ENCODE measurements around the gene COL5A1. TPM values are rescaled to one million over a fixed set of nuclear protein-coding genes. Genes with fewer than 3 reads are reported as not detected.

COL5A1 gene
- total RNA-seq, 1 donor, result 0.21 TPM

GRCh38 chr9:134808447-134808792, 166.8 kb downstream of the COL5A1 start:
- no peaks in the 10 kb centered on the region for H3K4me1 ChIP-seq (ENCODE audit: insufficient read depth, low read length)

GRCh38 chr9:134809292-134809691, 167.7 kb downstream of the COL5A1 start:
- H3K9me3 ChIP-seq (ENCODE audit: low read depth, low read length), result no peaks in the 10 kb centered on the region
- no peaks in the 10 kb centered on the region for H3K27me3 ChIP-seq (ENCODE audit: insufficient read depth, low read length)
- H3K4me1 ChIP-seq (ENCODE audit: insufficient read depth, low read length), result no peaks in the 10 kb centered on the region
- H3K4me3 ChIP-seq (ENCODE audit: low read length), result no peak overlapping the region

More at GRCh38 chr9:134808447-134808792, 166.8 kb downstream of the COL5A1 start:
- H3K9me3 ChIP-seq (ENCODE audit: low read depth, low read length), result no peaks in the 10 kb centered on the region
- no peaks in the 10 kb centered on the region for H3K27me3 ChIP-seq (ENCODE audit: insufficient read depth, low read length)
- no peak overlapping the region for H3K4me3 ChIP-seq (ENCODE audit: low read length)

- no peaks in the 10 kb centered on the region for H3K9me3 ChIP-seq (ENCODE audit: low read depth, low read length)
- H3K27me3 ChIP-seq (ENCODE audit: insufficient read depth, low read length), result no peaks in the 10 kb centered on the region
- H3K4me3 ChIP-seq (ENCODE audit: low read length), result no peak overlapping the region
- no peaks in the 10 kb centered on the region for H3K4me1 ChIP-seq (ENCODE audit: insufficient read depth, low read length)
Observed at GRCh38 chr9:134809826-134810225, 168.2 kb downstream of the COL5A1 start.

DNA sequence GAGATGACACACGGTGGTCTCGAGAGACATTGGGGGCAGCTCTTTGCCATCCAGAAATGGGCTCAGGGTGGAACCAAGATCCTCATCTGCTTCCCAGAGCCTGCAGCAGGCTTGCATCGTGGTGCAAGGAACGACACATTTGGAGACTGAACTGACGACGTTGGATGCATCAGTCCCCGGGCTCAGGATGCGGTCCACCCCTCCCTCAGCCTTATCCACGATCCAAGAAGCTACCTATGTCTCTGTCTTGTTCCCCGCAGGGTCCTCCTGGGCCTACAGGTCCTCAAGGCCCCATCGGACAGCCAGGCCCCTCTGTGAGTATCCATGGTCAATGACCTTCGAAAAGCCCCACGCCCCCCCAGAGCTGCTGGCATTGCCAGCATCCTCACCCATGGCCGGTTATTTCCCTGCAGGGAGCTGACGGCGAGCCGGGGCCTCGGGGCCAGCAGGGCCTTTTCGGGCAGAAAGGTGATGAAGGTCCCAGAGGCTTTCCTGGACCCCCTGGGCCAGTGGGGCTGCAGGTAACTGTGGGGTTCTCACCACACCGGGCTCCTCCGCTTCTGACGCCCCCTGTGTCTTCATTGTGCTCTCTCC, 169.6 kb downstream of the COL5A1 start:
- Histone ChIP-seq H3K4me1 (ENCODE audit: insufficient read depth, low read length) (no peaks in the 10 kb centered on the region), H3K27me3 (ENCODE audit: insufficient read depth, low read length) (no peaks in the 10 kb centered on the region), H3K9me3 (ENCODE audit: low read depth, low read length) (no peaks in the 10 kb centered on the region), H3K4me3 (ENCODE audit: low read length) (no peak overlapping the region)

DNA sequence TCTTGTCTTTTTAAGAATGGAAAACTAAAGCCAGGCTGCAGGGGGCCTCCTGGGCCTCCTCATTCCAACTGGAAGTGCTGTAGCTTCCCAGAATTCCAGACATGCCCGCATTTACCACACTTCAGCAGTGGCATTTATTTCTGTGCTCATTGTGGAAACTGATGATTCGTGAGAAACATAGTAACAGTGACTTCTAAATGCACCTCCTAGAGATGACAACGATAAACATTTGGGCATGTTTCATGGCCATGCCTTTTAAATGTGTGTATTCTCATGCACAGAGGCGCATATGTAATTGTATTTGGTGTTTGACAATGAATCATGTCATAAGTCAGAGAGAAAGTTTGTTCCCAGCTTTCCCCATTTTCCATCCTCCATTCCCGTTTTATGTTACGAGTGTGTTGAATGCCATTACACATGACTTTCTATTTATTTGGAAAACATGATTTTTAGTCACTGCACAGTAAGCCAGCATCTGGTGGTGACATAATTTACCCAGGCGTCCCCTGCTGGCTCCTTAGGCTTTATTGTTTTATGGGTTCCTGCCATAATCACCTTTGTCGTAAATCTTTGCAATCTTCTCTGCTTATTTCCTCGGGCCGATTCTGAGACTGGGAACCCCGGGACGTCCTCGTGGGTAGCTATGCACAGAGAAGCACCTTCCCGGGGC, 170.2 kb downstream of the COL5A1 start:
- Histone ChIP-seq H3K4me3 (ENCODE audit: low read length) (no peak overlapping the region), H3K27me3 (ENCODE audit: insufficient read depth, low read length) (no peaks in the 10 kb centered on the region), H3K9me3 (ENCODE audit: low read depth, low read length) (no peaks in the 10 kb centered on the region), H3K4me1 (ENCODE audit: insufficient read depth, low read length) (no peaks in the 10 kb centered on the region)

GRCh38 chr9:134812343-134812673, 170.7 kb downstream of the COL5A1 start:
- Histone ChIP-seq H3K9me3 (ENCODE audit: low read depth, low read length) (no peaks in the 10 kb centered on the region), H3K4me3 (ENCODE audit: low read length) (no peak overlapping the region), H3K4me1 (ENCODE audit: insufficient read depth, low read length) (no peaks in the 10 kb centered on the region), H3K27me3 (ENCODE audit: insufficient read depth, low read length) (no peaks in the 10 kb centered on the region)

- Histone ChIP-seq H3K4me3 (ENCODE audit: low read length) (no peak overlapping the region), H3K4me1 (ENCODE audit: insufficient read depth, low read length) (no peaks in the 10 kb centered on the region), H3K9me3 (ENCODE audit: low read depth, low read length) (no peaks in the 10 kb centered on the region), H3K27me3 (ENCODE audit: insufficient read depth, low read length) (no peaks in the 10 kb centered on the region)
Observed at GRCh38 chr9:134813841-134814240, 172.2 kb downstream of the COL5A1 start.

- Histone ChIP-seq H3K4me3 (ENCODE audit: low read length) (no peak overlapping the region), H3K9me3 (ENCODE audit: low read depth, low read length) (no peaks in the 10 kb centered on the region), H3K27me3 (ENCODE audit: insufficient read depth, low read length) (no peaks in the 10 kb centered on the region), H3K4me1 (ENCODE audit: insufficient read depth, low read length) (no peaks in the 10 kb centered on the region)
Observed at GRCh38 chr9:134814598-134815215, 173.1 kb downstream of the COL5A1 start.

- no peaks in the 10 kb centered on the region for H3K4me1 ChIP-seq (ENCODE audit: insufficient read depth, low read length)
- no peaks in the 10 kb centered on the region for H3K27me3 ChIP-seq (ENCODE audit: insufficient read depth, low read length)
- H3K4me3 ChIP-seq (ENCODE audit: low read length), result no peak overlapping the region
- H3K9me3 ChIP-seq (ENCODE audit: low read depth, low read length), result no peaks in the 10 kb centered on the region
Observed at GRCh38 chr9:134815435-134816214, 174.0 kb downstream of the COL5A1 start.

- Histone ChIP-seq H3K27me3 (ENCODE audit: insufficient read depth, low read length) (no peaks in the 10 kb centered on the region), H3K4me1 (ENCODE audit: insufficient read depth, low read length) (no peaks in the 10 kb centered on the region), H3K4me3 (ENCODE audit: low read length) (no peak overlapping the region), H3K9me3 (ENCODE audit: low read depth, low read length) (no peaks in the 10 kb centered on the region)
Observed at GRCh38 chr9:134816264-134816663, 174.7 kb downstream of the COL5A1 start.

DNA sequence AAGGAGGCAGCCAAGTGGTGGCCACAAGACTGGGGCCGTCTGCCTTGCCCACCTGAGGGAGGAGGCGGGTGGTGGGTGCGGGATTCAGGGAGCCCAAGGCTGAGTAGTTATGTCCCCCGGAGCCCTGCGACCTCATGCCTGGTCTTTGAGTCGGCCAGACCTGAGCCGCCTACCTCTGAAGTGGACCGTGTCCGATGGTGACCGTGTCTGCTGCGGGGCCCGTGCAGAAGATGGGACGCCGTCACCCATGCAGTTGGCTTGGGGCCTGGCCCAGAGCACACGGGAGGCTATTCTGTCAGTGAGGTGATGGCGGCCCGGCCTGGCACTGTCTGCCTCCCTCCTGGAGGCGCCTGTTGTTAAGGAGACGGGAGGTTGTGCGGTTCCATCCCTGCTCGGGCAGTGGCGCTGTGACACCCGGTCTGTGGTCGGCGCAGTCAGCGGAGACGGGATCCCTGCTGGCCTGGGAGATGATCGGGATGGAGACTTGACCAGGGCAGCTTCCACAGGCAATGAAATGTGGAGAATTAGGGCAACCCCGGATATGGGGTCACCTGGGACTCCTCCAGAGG, 176.5 kb downstream of the COL5A1 start:
- Histone ChIP-seq H3K4me3 (ENCODE audit: low read length) (no peak overlapping the region), H3K9me3 (ENCODE audit: low read depth, low read length) (no peaks in the 10 kb centered on the region), H3K27me3 (ENCODE audit: insufficient read depth, low read length) (no peaks in the 10 kb centered on the region), H3K4me1 (ENCODE audit: insufficient read depth, low read length) (no peaks in the 10 kb centered on the region)

GRCh38 chr9:134818591-134818990, 177.0 kb downstream of the COL5A1 start:
- Histone ChIP-seq H3K9me3 (ENCODE audit: low read depth, low read length) (no peaks in the 10 kb centered on the region), H3K4me1 (ENCODE audit: insufficient read depth, low read length) (no peaks in the 10 kb centered on the region), H3K27me3 (ENCODE audit: insufficient read depth, low read length) (no peaks in the 10 kb centered on the region), H3K4me3 (ENCODE audit: low read length) (no peak overlapping the region)

GRCh38 chr9:134820901-134821300, 179.3 kb downstream of the COL5A1 start:
- Histone ChIP-seq H3K27me3 (ENCODE audit: insufficient read depth, low read length) (no peaks in the 10 kb centered on the region), H3K4me1 (ENCODE audit: insufficient read depth, low read length) (no peaks in the 10 kb centered on the region), H3K4me3 (ENCODE audit: low read length) (no peak overlapping the region), H3K9me3 (ENCODE audit: low read depth, low read length) (no peaks in the 10 kb centered on the region)

GRCh38 chr9:134822541-134822940, 180.9 kb downstream of the COL5A1 start:
- Histone ChIP-seq H3K27me3 (ENCODE audit: insufficient read depth, low read length) (no peaks in the 10 kb centered on the region), H3K9me3 (ENCODE audit: low read depth, low read length) (no peaks in the 10 kb centered on the region), H3K4me3 (ENCODE audit: low read length) (no peak overlapping the region)

DNA sequence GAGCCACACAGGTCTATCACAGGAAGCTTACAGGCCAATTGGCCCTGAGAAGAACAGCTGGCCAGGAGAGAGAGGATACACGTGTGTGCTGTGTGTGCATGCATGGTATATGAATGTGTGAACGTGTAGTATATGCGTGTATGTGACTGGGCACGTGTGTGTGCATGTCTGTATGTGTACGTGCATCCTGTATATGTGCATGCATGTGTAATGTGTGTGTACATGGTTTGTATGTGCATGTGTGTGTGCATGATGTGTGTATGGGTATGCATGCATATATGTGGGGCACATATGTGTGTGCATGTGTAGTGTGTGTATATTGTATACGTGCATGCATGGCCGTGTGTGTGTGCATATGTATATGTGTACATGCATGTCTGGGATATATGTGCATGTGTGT, 182.0 kb downstream of the COL5A1 start:
- no peaks in the 10 kb centered on the region for H3K9me3 ChIP-seq (ENCODE audit: low read depth, low read length)
- H3K27me3 ChIP-seq (ENCODE audit: insufficient read depth, low read length), result no peaks in the 10 kb centered on the region
- H3K4me3 ChIP-seq (ENCODE audit: low read length), result no peak overlapping the region
- H3K4me1 ChIP-seq (ENCODE audit: insufficient read depth, low read length), result no peaks in the 10 kb centered on the region

More at GRCh38 chr9:134822541-134822940, 180.9 kb downstream of the COL5A1 start:
- H3K4me1 ChIP-seq (ENCODE audit: insufficient read depth, low read length), result no peaks in the 10 kb centered on the region

All from mononuclear cell (primary cell).